HEK293 (cell line): ENCODE measurements around the gene ZNF536.

ENCODE experiments used
- CTCF ChIA-PET: fragments of 350-600 bp; formaldehyde crosslinking; extraction: SDS; loops from one replicate; lab custom pipeline; 2021; ENCODE audit warnings: antibody characterized with exemption; lab: Yijun Ruan, JAX
- POLR2A ChIA-PET: fragments of 300-600 bp; formaldehyde crosslinking; extraction: SDS; loops from one replicate; lab custom pipeline; 2020; ENCODE audit warnings: antibody characterized with exemption, inconsistent platforms; lab: Yijun Ruan, JAX
- H3K27ac ChIP-seq: fragments of 200-500 bp; sonication (Bioruptor generic); 2 replicates; pipeline ENCODE4 v1.5.1; 2014; ENCODE audit warnings: low read depth, low read length, control low read depth, inconsistent platforms; ENCODE audit errors: extremely low read depth
- H3K36me3 ChIP-seq, 2 experiments: fragments of 200-500 bp in 1 of 2; sonication (Bioruptor generic) in 1 of 2; 1 replicate in 1 of 2; 2 replicates in 1 of 2; pipeline ENCODE4 v1.5.1; 2014 to 2017; ENCODE audit warnings: inconsistent platforms in 2 of 2, low read length in 2 of 2; ENCODE audit not compliant: control insufficient read depth in 2 of 2, insufficient read depth in 1 of 2
- H3K4me1 ChIP-seq: fragments of 200-500 bp; sonication (Bioruptor generic); 2 replicates; pipeline ENCODE4 v1.5.1; 2014; ENCODE audit warnings: mild to moderate bottlenecking, low read length, inconsistent platforms; ENCODE audit not compliant: control insufficient read depth, insufficient read depth
- H3K4me3 ChIP-seq: 2 replicates; pipeline ENCODE4 v1.5.1; 2011; ENCODE audit warnings: low read depth, mild to moderate bottlenecking, control low read depth, low read length, moderate library complexity
- H3K9me3 ChIP-seq: fragments of 200-500 bp; sonication (Bioruptor generic); 2 replicates; pipeline ENCODE4 v1.5.1; 2014; ENCODE audit warnings: low read depth, low read length, inconsistent platforms; ENCODE audit not compliant: control insufficient read depth, insufficient read depth
- EGR2 ChIP-seq: fragments of 450-650 bp; formaldehyde crosslinking; IDR thresholded peaks from 2 replicates; pipeline ENCODE4 v1.5.1; 2016; ENCODE audit warnings: low read depth, missing biosample characterization, missing genetic modification characterization
- GLIS1 ChIP-seq: fragments of 450-650 bp; formaldehyde crosslinking; IDR thresholded peaks from 2 replicates; pipeline ENCODE4 v1.5.1; 2016; ENCODE audit warnings: missing biosample characterization, missing genetic modification characterization
- OVOL3 ChIP-seq: fragments of 450-650 bp; formaldehyde crosslinking; IDR thresholded peaks from 2 replicates; pipeline ENCODE4 v1.5.1; 2016; ENCODE audit warnings: missing biosample characterization, missing genetic modification characterization
- SCRT2 ChIP-seq: fragments of 450-650 bp; formaldehyde crosslinking; IDR thresholded peaks from 2 replicates; pipeline ENCODE4 v1.5.1; 2016; ENCODE audit warnings: missing biosample characterization, missing genetic modification characterization
- SETDB1 ChIP-seq: IDR thresholded peaks from one replicate; pipeline ENCODE4 v1.6.1; 2017; ENCODE audit warnings: mild to moderate bottlenecking, low read length, moderate library complexity, mixed read lengths; ENCODE audit not compliant: insufficient read length
- ZIC2 ChIP-seq: fragments of 450-650 bp; formaldehyde crosslinking; IDR thresholded peaks from 2 replicates; pipeline ENCODE4 v1.5.1; 2016; ENCODE audit warnings: missing biosample characterization, missing genetic modification characterization
- ZNF280D ChIP-seq: fragments of 450-650 bp; formaldehyde crosslinking; IDR thresholded peaks from 2 replicates; pipeline ENCODE4 v1.5.1; 2016; ENCODE audit warnings: missing biosample characterization, missing genetic modification characterization
- ZNF366 ChIP-seq: fragments of 450-650 bp; formaldehyde crosslinking; conservative IDR thresholded peaks from 2 replicates; pipeline ENCODE4 v1.5.1; 2016; ENCODE audit warnings: missing biosample characterization, missing genetic modification characterization
- ZNF571 ChIP-seq: fragments of 450-650 bp; formaldehyde crosslinking; IDR thresholded peaks from 2 replicates; pipeline ENCODE4 v1.5.0; 2017; ENCODE audit warnings: missing biosample characterization, missing genetic modification characterization
- ZNF747 ChIP-seq: fragments of 450-650 bp; formaldehyde crosslinking; IDR thresholded peaks from 2 replicates; pipeline ENCODE4 v1.5.1; 2016; ENCODE audit warnings: missing biosample characterization, missing genetic modification characterization
- ZNF843 ChIP-seq: fragments of 450-650 bp; formaldehyde crosslinking; IDR thresholded peaks from 2 replicates; pipeline ENCODE4 v1.5.1; 2016; ENCODE audit warnings: missing biosample characterization, missing genetic modification characterization
- ZSCAN30 ChIP-seq: fragments of 450-650 bp; IDR thresholded peaks from 2 replicates; pipeline ENCODE4 v1.5.1; 2018; ENCODE audit warnings: missing biosample characterization, mild to moderate bottlenecking, missing genetic modification characterization, moderate library complexity
- TF ChIP-seq, protein P1 (sequence below): fragments of 450-650 bp; formaldehyde crosslinking; IDR thresholded peaks from 2 replicates; pipeline ENCODE4 v1.5.1; 2017; ENCODE audit warnings: missing biosample characterization, missing genetic modification characterization
- TF ChIP-seq, protein P2 (sequence below): fragments of 450-650 bp; formaldehyde crosslinking; IDR thresholded peaks from 2 replicates; pipeline ENCODE4 v1.5.1; 2016; ENCODE audit warnings: missing biosample characterization, missing genetic modification characterization, borderline replicate concordance
- TF ChIP-seq, protein P3 (sequence below): fragments of 450-650 bp; formaldehyde crosslinking; IDR thresholded peaks from 2 replicates; pipeline ENCODE4 v1.5.1; 2016; ENCODE audit warnings: missing biosample characterization, missing genetic modification characterization
- TF ChIP-seq, protein P4 (sequence below): fragments of 450-650 bp; formaldehyde crosslinking; IDR thresholded peaks from 2 replicates; pipeline ENCODE4 v1.5.1; 2016; ENCODE audit warnings: missing biosample characterization, missing genetic modification characterization, low read depth

Gene ZNF536

GRCh38 chr19:30566681-30567420, 194.7 kb downstream of the ZNF536 start:
- Histone ChIP-seq H3K36me3 (no peaks in the 10 kb centered on the region), H3K4me1 (peaks cover 6% of the 10 kb centered on the region; the same call in 1 of the 2 replicates), H3K9me3 (no peaks in the 10 kb centered on the region), H3K27ac (no peak overlapping the region), H3K4me3 (no peak overlapping the region)
- ChIA-PET CTCF (interaction anchor here (0.5 kb wide), 1 partner anchor 225 kb away, joined by 3 read pairs; no protein-coding TSS in a partner anchor), POLR2A (no interaction called here)
- TF ChIP-seq ZIC2 (tag by site-specific recombination) = peak; percentile 95
- TF ChIP-seq GLIS1 (tag by site-specific recombination) = peak; percentile 92
- no peak for TF ChIP-seq ZNF280D (tag by site-specific recombination)
- TF ChIP-seq, all 188 proteins: peak for 2

DNA sequence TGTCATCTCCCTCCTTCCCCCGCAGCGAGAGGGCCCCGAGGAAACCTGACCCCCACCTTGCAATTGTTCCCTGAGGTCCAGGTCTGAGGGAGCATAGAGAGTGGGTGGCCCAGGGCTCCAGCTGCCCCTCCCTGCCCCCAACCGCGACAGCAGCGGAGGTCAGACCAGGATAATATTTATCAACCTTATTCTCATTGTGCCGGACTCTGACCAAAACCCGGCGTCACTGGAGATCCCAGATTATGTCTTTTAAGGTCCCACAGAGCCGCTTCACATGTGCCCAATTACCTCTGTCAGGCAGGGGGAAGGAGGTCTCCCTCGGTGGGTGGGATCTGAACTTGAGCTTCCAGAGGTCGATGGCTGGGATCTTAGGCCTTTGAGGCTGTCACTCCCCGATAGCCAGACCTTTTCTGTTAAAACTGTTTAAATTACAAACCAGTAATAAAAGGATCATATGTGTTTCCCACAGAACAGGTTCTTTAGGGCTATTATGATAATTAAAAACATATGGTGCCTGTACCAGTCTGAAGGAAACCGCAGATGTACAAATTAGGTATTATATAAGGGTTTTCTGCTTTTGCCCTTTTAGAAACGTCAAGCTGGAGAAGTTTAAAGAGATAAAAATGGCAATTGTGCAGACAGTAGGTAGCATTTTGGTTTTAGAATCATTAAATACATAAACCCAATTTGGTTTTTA, 195.5 kb downstream of the ZNF536 start:
- TF ChIP-seq ZNF747 (tag by site-specific recombination) = no peak
- TF ChIP-seq, protein P1, sequence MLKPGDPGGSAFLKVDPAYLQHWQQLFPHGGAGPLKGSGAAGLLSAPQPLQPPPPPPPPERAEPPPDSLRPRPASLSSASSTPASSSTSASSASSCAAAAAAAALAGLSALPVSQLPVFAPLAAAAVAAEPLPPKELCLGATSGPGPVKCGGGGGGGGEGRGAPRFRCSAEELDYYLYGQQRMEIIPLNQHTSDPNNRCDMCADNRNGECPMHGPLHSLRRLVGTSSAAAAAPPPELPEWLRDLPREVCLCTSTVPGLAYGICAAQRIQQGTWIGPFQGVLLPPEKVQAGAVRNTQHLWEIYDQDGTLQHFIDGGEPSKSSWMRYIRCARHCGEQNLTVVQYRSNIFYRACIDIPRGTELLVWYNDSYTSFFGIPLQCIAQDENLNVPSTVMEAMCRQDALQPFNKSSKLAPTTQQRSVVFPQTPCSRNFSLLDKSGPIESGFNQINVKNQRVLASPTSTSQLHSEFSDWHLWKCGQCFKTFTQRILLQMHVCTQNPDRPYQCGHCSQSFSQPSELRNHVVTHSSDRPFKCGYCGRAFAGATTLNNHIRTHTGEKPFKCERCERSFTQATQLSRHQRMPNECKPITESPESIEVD = no peak
- no peak for TF ChIP-seq ZNF843
- no peak for TF ChIP-seq ZNF366
- TF ChIP-seq EGR2 (tag by site-specific recombination) = no peak
- TF ChIP-seq, all 188 proteins: peak for 0
- Histone ChIP-seq H3K4me1 (peaks cover 6% of the 10 kb centered on the region; the same call in 1 of the 2 replicates), H3K9me3 (no peaks in the 10 kb centered on the region), H3K27ac (no peak overlapping the region), H3K36me3 (no peaks in the 10 kb centered on the region), H3K4me3 (no peak overlapping the region)
- ChIA-PET CTCF (no interaction called here), POLR2A (no interaction called here)

- POLR2A ChIA-PET = interaction anchor here (0.8 kb wide), 1 partner anchor 20 kb away, joined by 4 read pairs; no protein-coding TSS in a partner anchor
- CTCF ChIA-PET = no interaction called here
- H3K36me3 ChIP-seq = no peaks in the 10 kb centered on the region
- TF ChIP-seq, protein P2, sequence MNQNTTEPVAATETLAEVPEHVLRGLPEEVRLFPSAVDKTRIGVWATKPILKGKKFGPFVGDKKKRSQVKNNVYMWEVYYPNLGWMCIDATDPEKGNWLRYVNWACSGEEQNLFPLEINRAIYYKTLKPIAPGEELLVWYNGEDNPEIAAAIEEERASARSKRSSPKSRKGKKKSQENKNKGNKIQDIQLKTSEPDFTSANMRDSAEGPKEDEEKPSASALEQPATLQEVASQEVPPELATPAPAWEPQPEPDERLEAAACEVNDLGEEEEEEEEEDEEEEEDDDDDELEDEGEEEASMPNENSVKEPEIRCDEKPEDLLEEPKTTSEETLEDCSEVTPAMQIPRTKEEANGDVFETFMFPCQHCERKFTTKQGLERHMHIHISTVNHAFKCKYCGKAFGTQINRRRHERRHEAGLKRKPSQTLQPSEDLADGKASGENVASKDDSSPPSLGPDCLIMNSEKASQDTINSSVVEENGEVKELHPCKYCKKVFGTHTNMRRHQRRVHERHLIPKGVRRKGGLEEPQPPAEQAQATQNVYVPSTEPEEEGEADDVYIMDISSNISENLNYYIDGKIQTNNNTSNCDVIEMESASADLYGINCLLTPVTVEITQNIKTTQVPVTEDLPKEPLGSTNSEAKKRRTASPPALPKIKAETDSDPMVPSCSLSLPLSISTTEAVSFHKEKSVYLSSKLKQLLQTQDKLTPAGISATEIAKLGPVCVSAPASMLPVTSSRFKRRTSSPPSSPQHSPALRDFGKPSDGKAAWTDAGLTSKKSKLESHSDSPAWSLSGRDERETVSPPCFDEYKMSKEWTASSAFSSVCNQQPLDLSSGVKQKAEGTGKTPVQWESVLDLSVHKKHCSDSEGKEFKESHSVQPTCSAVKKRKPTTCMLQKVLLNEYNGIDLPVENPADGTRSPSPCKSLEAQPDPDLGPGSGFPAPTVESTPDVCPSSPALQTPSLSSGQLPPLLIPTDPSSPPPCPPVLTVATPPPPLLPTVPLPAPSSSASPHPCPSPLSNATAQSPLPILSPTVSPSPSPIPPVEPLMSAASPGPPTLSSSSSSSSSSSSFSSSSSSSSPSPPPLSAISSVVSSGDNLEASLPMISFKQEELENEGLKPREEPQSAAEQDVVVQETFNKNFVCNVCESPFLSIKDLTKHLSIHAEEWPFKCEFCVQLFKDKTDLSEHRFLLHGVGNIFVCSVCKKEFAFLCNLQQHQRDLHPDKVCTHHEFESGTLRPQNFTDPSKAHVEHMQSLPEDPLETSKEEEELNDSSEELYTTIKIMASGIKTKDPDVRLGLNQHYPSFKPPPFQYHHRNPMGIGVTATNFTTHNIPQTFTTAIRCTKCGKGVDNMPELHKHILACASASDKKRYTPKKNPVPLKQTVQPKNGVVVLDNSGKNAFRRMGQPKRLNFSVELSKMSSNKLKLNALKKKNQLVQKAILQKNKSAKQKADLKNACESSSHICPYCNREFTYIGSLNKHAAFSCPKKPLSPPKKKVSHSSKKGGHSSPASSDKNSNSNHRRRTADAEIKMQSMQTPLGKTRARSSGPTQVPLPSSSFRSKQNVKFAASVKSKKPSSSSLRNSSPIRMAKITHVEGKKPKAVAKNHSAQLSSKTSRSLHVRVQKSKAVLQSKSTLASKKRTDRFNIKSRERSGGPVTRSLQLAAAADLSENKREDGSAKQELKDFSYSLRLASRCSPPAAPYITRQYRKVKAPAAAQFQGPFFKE (tag by site-specific recombination) = no peak
- TF ChIP-seq, protein P3, sequence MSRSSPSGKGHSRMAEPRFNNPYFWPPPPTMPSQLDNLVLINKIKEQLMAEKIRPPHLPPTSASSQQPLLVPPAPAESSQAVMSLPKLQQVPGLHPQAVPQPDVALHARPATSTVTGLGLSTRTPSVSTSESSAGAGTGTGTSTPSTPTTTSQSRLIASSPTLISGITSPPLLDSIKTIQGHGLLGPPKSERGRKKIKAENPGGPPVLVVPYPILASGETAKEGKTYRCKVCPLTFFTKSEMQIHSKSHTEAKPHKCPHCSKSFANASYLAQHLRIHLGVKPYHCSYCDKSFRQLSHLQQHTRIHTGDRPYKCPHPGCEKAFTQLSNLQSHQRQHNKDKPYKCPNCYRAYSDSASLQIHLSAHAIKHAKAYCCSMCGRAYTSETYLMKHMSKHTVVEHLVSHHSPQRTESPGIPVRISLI (tag by site-specific recombination) = no peak
- TF ChIP-seq SCRT2 (no peak), ZNF571 (tag by site-specific recombination) (no peak), SETDB1 (no peak), OVOL3 (tag by site-specific recombination) (no peak), ZSCAN30 (tag by site-specific recombination) (no peak)
- TF ChIP-seq, protein P4, sequence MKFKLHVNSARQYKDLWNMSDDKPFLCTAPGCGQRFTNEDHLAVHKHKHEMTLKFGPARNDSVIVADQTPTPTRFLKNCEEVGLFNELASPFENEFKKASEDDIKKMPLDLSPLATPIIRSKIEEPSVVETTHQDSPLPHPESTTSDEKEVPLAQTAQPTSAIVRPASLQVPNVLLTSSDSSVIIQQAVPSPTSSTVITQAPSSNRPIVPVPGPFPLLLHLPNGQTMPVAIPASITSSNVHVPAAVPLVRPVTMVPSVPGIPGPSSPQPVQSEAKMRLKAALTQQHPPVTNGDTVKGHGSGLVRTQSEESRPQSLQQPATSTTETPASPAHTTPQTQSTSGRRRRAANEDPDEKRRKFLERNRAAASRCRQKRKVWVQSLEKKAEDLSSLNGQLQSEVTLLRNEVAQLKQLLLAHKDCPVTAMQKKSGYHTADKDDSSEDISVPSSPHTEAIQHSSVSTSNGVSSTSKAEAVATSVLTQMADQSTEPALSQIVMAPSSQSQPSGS = no peak
Observed at GRCh38 chr19:30570194-30570593, 198.0 kb downstream of the ZNF536 start.

More at GRCh38 chr19:30570194-30570593, 198.0 kb downstream of the ZNF536 start:
- Histone ChIP-seq H3K4me1 (peaks cover 6% of the 10 kb centered on the region; the same call in 1 of the 2 replicates), H3K9me3 (no peaks in the 10 kb centered on the region), H3K27ac (no peak overlapping the region), H3K4me3 (no peak overlapping the region)
